IMR-90 (cell line): ENCODE results near the gene ALOX15. TPM values are rescaled to one million over a fixed set of nuclear protein-coding genes. Genes with fewer than 3 reads are reported as not detected.

Experiments used
- ATAC-seq: fragments of 200-7000 bp; cut with Tn5 transposase; 2 replicates; pipeline ENCODE4 v1.9.1; 2020; ENCODE audit warnings: low read depth, mild to moderate bottlenecking, moderate library complexity
- BruUV-seq: library from RNA; stranded (reverse); fragments of 400-500 nt; replicated peaks from 2 replicates; lab custom pipeline; 2021; lab: Mats Ljungman, UMichigan
- CTCF ChIA-PET: fragments of 300-600 bp; formaldehyde crosslinking; extraction: SDS; loops from one replicate; lab custom pipeline; 2021; ENCODE audit warnings: antibody characterized with exemption; lab: Yijun Ruan, JAX
- POLR2A ChIA-PET: fragments of 300-600 bp; sonication (Branson Sonifier 250); formaldehyde crosslinking; loops from one replicate; lab custom pipeline; 2022; ENCODE audit warnings: antibody characterized with exemption; ENCODE audit not compliant: unreplicated experiment; lab: Charles Lee
- DNase-seq: peaks from one replicate; pipeline ENCODE4 v3.0.0; 2013
- H2AFZ ChIP-seq: replicated peaks from 2 replicates; pipeline ENCODE3; 2013; ENCODE audit warnings: low read length, mild to moderate bottlenecking; ENCODE audit not compliant: poor library complexity
- H2AK5ac ChIP-seq: 2 replicates; pipeline ENCODE4 v1.6.1; 2013; ENCODE audit warnings: low read depth, low read length, inconsistent platforms
- H2AK9ac ChIP-seq: replicated peaks from 2 replicates; pipeline ENCODE3; 2013; ENCODE audit warnings: mild to moderate bottlenecking, low read depth, low read length, moderate library complexity; ENCODE audit not compliant: poor library complexity
- H2BK120ac ChIP-seq: 2 replicates; pipeline ENCODE4 v1.6.1; 2013; ENCODE audit warnings: low read depth, low read length, inconsistent platforms
- H2BK15ac ChIP-seq: 3 replicates; pipeline ENCODE4 v1.6.1; 2013; ENCODE audit warnings: low read depth, low read length, inconsistent platforms
- H2BK20ac ChIP-seq: 2 replicates; pipeline ENCODE4 v1.6.1; 2013; ENCODE audit warnings: low read depth, mild to moderate bottlenecking, inconsistent platforms, low read length, moderate library complexity
- H2BK5ac ChIP-seq: 2 replicates; pipeline ENCODE4 v1.6.1; 2013; ENCODE audit warnings: mild to moderate bottlenecking, low read depth, low read length, inconsistent platforms; ENCODE audit not compliant: poor library complexity, severe bottlenecking
- H3K14ac ChIP-seq: replicated peaks from 2 replicates; pipeline ENCODE4 v1.6.1; 2013; ENCODE audit warnings: low read depth, low read length, inconsistent platforms
- H3K18ac ChIP-seq: 2 replicates; pipeline ENCODE4 v1.6.1; 2013; ENCODE audit warnings: low read depth, low read length, control low read depth
- H3K23ac ChIP-seq: 2 replicates; pipeline ENCODE4 v1.6.1; 2013; ENCODE audit warnings: low read depth, low read length, inconsistent platforms
- H3K27ac ChIP-seq: 2 replicates; pipeline ENCODE4 v1.5.1; 2013; ENCODE audit warnings: mild to moderate bottlenecking, control low read depth, low read length; ENCODE audit not compliant: insufficient read depth
- H3K27me3 ChIP-seq: 2 replicates; pipeline ENCODE4 v1.6.1; 2013; ENCODE audit warnings: low read length; ENCODE audit not compliant: control insufficient read depth, insufficient read depth
- H3K36me3 ChIP-seq: 2 replicates; pipeline ENCODE4 v1.6.1; 2013; ENCODE audit warnings: low read length, mixed read lengths; ENCODE audit not compliant: control insufficient read depth, insufficient read depth
- H3K4ac ChIP-seq: 2 replicates; pipeline ENCODE4 v1.6.1; 2013; ENCODE audit warnings: low read depth, low read length, inconsistent platforms
- H3K4me1 ChIP-seq: 2 replicates; pipeline ENCODE4 v1.6.1; 2013; ENCODE audit warnings: low read length, mixed read lengths; ENCODE audit not compliant: control insufficient read depth, insufficient read depth
- H3K4me2 ChIP-seq: 2 replicates; pipeline ENCODE4 v1.6.1; 2013; ENCODE audit warnings: low read depth, mild to moderate bottlenecking, control low read depth, low read length, moderate library complexity
- H3K4me3 ChIP-seq: 2 replicates; pipeline ENCODE4 v1.5.1; 2013; ENCODE audit warnings: low read depth, mild to moderate bottlenecking, control low read depth, low read length, moderate library complexity; ENCODE audit not compliant: insufficient read depth
- H3K56ac ChIP-seq: 2 replicates; pipeline ENCODE4 v1.6.1; 2013; ENCODE audit warnings: low read length, inconsistent platforms; ENCODE audit not compliant: insufficient read depth; ENCODE audit errors: extremely low read depth
- H3K79me1 ChIP-seq, 2 experiments: 2 replicates each; pipeline ENCODE4 v1.6.1; 2013; ENCODE audit warnings: low read length in 2 of 2, inconsistent platforms in 1 of 2, low read depth in 1 of 2
- H3K9ac ChIP-seq: 2 replicates; pipeline ENCODE4 v1.6.1; 2013; ENCODE audit warnings: low read depth, low read length, control low read depth
- H3K9me1 ChIP-seq: 2 replicates; pipeline ENCODE4 v1.6.1; 2013; ENCODE audit warnings: low read length, inconsistent platforms; ENCODE audit not compliant: insufficient read depth
- H3K9me3 ChIP-seq: 2 replicates; pipeline ENCODE4 v1.6.1; 2013; ENCODE audit warnings: low read length; ENCODE audit not compliant: control insufficient read depth, insufficient read depth
- H4K20me1 ChIP-seq: 2 replicates; pipeline ENCODE4 v1.6.1; 2013; ENCODE audit warnings: low read length, inconsistent platforms; ENCODE audit not compliant: insufficient read depth
- H4K5ac ChIP-seq: 2 replicates; pipeline ENCODE4 v1.6.1; 2013; ENCODE audit warnings: mild to moderate bottlenecking, low read depth, low read length, control low read depth
- H4K8ac ChIP-seq, 2 experiments: 2 replicates each; pipeline ENCODE4 v1.6.1; 2013; ENCODE audit warnings: low read depth in 2 of 2, low read length in 2 of 2, control low read depth in 1 of 2, inconsistent platforms in 1 of 2
- H4K91ac ChIP-seq: 2 replicates; pipeline ENCODE4 v1.6.1; 2013; ENCODE audit warnings: low read depth, low read length, inconsistent platforms; ENCODE audit not compliant: insufficient read depth
- ELK1 ChIP-seq: fragments of 150-350 bp; IDR thresholded peaks from 2 replicates; pipeline ENCODE4 v1.6.1; 2016; ENCODE audit warnings: low read depth, mild to moderate bottlenecking, low read length, moderate library complexity, borderline replicate concordance
- MAFK ChIP-seq: IDR thresholded peaks from 2 replicates; pipeline ENCODE4 v1.6.1; 2012; ENCODE audit warnings: low read depth, low read length, improper control_type of control experiment
- MAZ ChIP-seq: IDR thresholded peaks from 2 replicates; pipeline ENCODE4 v1.6.1; 2012; ENCODE audit warnings: low read depth, mild to moderate bottlenecking, low read length, improper control_type of control experiment, moderate library complexity, borderline replicate concordance
- SMC3 ChIP-seq: fragments of 150-350 bp; IDR thresholded peaks from 2 replicates; pipeline ENCODE4 v1.6.1; 2016; ENCODE audit warnings: low read depth, mild to moderate bottlenecking, antibody characterized with exemption, low read length, moderate library complexity
- USF2 ChIP-seq: fragments of 150-350 bp; IDR thresholded peaks from 2 replicates; pipeline ENCODE4 v1.6.1; 2017; ENCODE audit warnings: mild to moderate bottlenecking, antibody characterized with exemption, low read length, low read depth
- WGBS, 2 experiments: methylation state at CpG; one replicate each; pipeline versions ENCODE4 v1.1.5 to v1.1.7; 2013; ENCODE audit warnings: missing lambda C conversion rate in 2 of 2; ENCODE audit not compliant: insufficient read length in 1 of 2; ENCODE audit errors: extremely low coverage in 2 of 2; 5-methylcytosine and 5-hydroxymethylcytosine counted together
- dilution Hi-C: fragments of 300-500 bp; cut with HindIII; formaldehyde crosslinking; loops from one replicate; pipeline ENCODE4 v1.14.3; 2018; ENCODE audit warnings: low sequenced_read_pairs; ENCODE audit not compliant: unreplicated experiment
- in situ Hi-C: fragments of 300-500 bp; cut with MboI; formaldehyde crosslinking; loops from 3 replicates; pipeline ENCODE4 v1.14.3; 2019; ENCODE audit warnings: low sequenced_read_pairs, inconsistent platforms, mixed read lengths
- intact Hi-C: fragments of 100-400 bp; cut with micrococcal nuclease; formaldehyde crosslinking; loops from 2 replicates; pipeline ENCODE4 v1.10.0; 2022
- polyA plus RNA-seq, 3 experiments: library from polyadenylated mRNA; depleted of rRNA; stranded (reverse); fragments of >200 nt; gene quantifications; 2 replicates each; pipeline ENCODE4 v1.2.3, GENCODE V29; 2012; ENCODE audit warnings: low replicate concordance in 1 of 3
- total RNA-seq: library from RNA; depleted of rRNA; stranded (reverse); fragments of >200 nt; gene quantifications from 2 replicates; pipeline ENCODE4 v1.2.3, GENCODE V29; 2012

ALOX15 gene
- total and polyA plus RNA-seq, 2 of the 4 experiments (the other 2 are of a cell fraction): not detected

- Histone ChIP-seq H4K5ac (no peak overlapping the region), H2BK5ac (no peak overlapping the region), H3K79me1 (no peaks in the 10 kb centered on the region), H3K4me2 (no peak overlapping the region), H4K20me1 (no peaks in the 10 kb centered on the region), H3K18ac (no peak overlapping the region), H3K56ac (no peak overlapping the region), H2AK5ac (no peak overlapping the region), H3K27me3 (peaks cover 67% of the 10 kb centered on the region), H3K9me3 (no peaks in the 10 kb centered on the region; the same call in 1 of the 2 replicates), H4K91ac (no peak overlapping the region), H2BK15ac (no peak overlapping the region), H3K9ac (no peak overlapping the region), H3K27ac (no peak overlapping the region), H3K4me1 (no peaks in the 10 kb centered on the region; the same call in 1 of the 2 replicates), H2BK20ac (no peak overlapping the region), H3K14ac (no peak overlapping the region), H3K23ac (no peak overlapping the region), H3K4me3 (no peak overlapping the region), H4K8ac (no peak overlapping the region), H3K9me1 (no peaks in the 10 kb centered on the region), H3K36me3 (no peaks in the 10 kb centered on the region), H2BK120ac (no peak overlapping the region), H3K4ac (no peak overlapping the region), H2AFZ (no peak overlapping the region), H2AK9ac (no peak overlapping the region)
- ATAC-seq (no peak), DNase-seq (no peak)
- ChIA-PET POLR2A (no interaction called here), CTCF (no interaction called here)
- in situ Hi-C loops: no loop called here
- WGBS, 2 experiments: no CpG with 5 or more reads among the region's 4 CpGs
- dilution Hi-C loops: no loop called here
- intact Hi-C loops: no loop called here
- no TSS peak for BruUV-seq
- TF ChIP-seq MAZ (no peak), USF2 (no peak), SMC3 (no peak), ELK1 (no peak), MAFK (no peak)
These were observed 2.2 kb upstream of the ALOX15 start for GRCh38 chr17:4643676-4644075.
